HEK293T (cell line): ENCODE data around the gene LAPTM4A.

ENCODE experiments used
- CTCF ChIA-PET: fragments of 350-600 bp; formaldehyde crosslinking; extraction: SDS; loops from one replicate; lab custom pipeline; 2021; ENCODE audit warnings: antibody characterized with exemption, inconsistent platforms; lab: Yijun Ruan, JAX
- POLR2A ChIA-PET: fragments of 350-600 bp; formaldehyde crosslinking; extraction: SDS; loops from one replicate; lab custom pipeline; 2020; ENCODE audit warnings: antibody characterized with exemption, inconsistent platforms; lab: Yijun Ruan, JAX
- DNase-seq: peaks from one replicate; pipeline ENCODE4 v3.0.0; 2012; ENCODE audit warnings: mixed read lengths; ENCODE audit errors: extremely low spot score
- ARNT ChIP-seq: fragments of 450-650 bp; IDR thresholded peaks from 2 replicates; pipeline ENCODE4 v1.6.1; 2017; ENCODE audit warnings: mild to moderate bottlenecking
- BHLHE40 ChIP-seq: fragments of 450-650 bp; IDR thresholded peaks from 2 replicates; pipeline ENCODE4 v1.6.1; 2016; ENCODE audit warnings: mild to moderate bottlenecking, moderate library complexity, borderline replicate concordance
- CTBP1 ChIP-seq: fragments of 450-650 bp; IDR thresholded peaks from 2 replicates; pipeline ENCODE4 v1.6.1; 2016; ENCODE audit warnings: borderline replicate concordance
- ELF4 ChIP-seq: fragments of 450-650 bp; IDR thresholded peaks from 2 replicates; pipeline ENCODE4 v1.6.1; 2017; ENCODE audit warnings: antibody characterized with exemption
- FOXA1 ChIP-seq: fragments of 450-650 bp; IDR thresholded peaks from 2 replicates; pipeline ENCODE4 v1.6.1; 2016; ENCODE audit warnings: mild to moderate bottlenecking
- FOXK2 ChIP-seq: fragments of 450-650 bp; IDR thresholded peaks from 2 replicates; pipeline ENCODE4 v1.6.1; 2016; ENCODE audit warnings: mild to moderate bottlenecking
- FOXM1 ChIP-seq: fragments of 450-650 bp; IDR thresholded peaks from 2 replicates; pipeline ENCODE4 v1.6.1; 2017; ENCODE audit warnings: mild to moderate bottlenecking, borderline replicate concordance
- HDGF ChIP-seq: fragments of 450-650 bp; IDR thresholded peaks from 2 replicates; pipeline ENCODE4 v1.6.1; 2017; ENCODE audit warnings: antibody characterized with exemption, borderline replicate concordance
- L3MBTL2 ChIP-seq: fragments of 450-650 bp; conservative IDR thresholded peaks from 2 replicates; pipeline ENCODE4 v1.6.1; 2016; ENCODE audit warnings: mild to moderate bottlenecking
- LEF1 ChIP-seq: fragments of 450-650 bp; IDR thresholded peaks from 2 replicates; pipeline ENCODE4 v1.6.1; 2017; ENCODE audit warnings: mild to moderate bottlenecking, borderline replicate concordance
- NFRKB ChIP-seq: fragments of 450-650 bp; IDR thresholded peaks from 2 replicates; pipeline ENCODE4 v1.6.1; 2016; ENCODE audit warnings: mild to moderate bottlenecking, moderate library complexity
- SP1 ChIP-seq: fragments of 450-650 bp; IDR thresholded peaks from 2 replicates; pipeline ENCODE4 v1.6.1; 2017
- SUZ12 ChIP-seq: fragments of 450-650 bp; IDR thresholded peaks from 2 replicates; pipeline ENCODE4 v1.6.1; 2016; ENCODE audit warnings: mild to moderate bottlenecking
- TARDBP ChIP-seq: fragments of 450-650 bp; IDR thresholded peaks from 2 replicates; pipeline ENCODE4 v1.6.1; 2016
- ZNF384 ChIP-seq: fragments of 450-650 bp; IDR thresholded peaks from 2 replicates; pipeline ENCODE4 v1.6.1; 2016
- TF ChIP-seq, protein P1 (sequence below): fragments of 450-650 bp; IDR thresholded peaks from 2 replicates; pipeline ENCODE4 v1.6.1; 2016

LAPTM4A gene

DNA sequence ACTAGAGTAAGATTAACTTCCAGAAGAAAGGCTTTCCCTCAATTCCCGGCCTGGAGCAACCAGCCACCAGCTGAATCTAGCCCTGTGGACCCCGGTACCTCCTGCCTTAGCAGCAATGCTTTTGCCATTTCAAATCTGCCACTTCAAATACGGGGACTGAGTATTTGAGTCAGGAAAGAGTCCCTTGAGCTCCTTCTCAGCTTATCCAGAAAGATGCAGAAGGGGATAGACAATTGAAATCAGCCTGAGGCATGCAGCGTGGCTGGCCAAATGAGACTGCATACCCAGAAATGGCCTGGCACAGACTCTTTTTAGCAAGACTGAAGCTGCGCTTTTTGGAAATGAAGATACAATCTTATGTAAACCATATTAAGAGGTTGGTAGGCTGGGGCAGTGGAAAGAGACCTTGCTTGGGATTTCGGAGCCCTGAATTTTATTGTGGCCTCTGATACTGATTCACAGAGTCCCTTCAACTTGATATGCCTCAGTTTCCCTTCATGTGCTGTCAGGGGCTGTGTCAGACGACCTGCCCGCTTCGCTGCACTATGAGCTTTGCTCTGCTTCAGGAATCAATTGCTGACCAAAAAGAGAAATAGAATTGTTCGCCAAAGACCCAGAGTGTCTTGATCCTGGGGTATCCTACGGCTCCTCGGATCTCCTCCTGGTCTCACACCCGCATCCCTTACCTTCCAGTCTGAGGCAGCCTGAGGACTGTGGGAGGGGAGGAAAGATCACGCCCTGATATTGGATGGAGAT, 40.0 kb downstream of the LAPTM4A start:
- ChIA-PET CTCF (interaction anchor here (0.6 kb wide), 1 partner anchor 28 kb away, joined by 3 read pairs; no protein-coding TSS in a partner anchor), POLR2A (no interaction called here)
- TF ChIP-seq TARDBP (no peak), SUZ12 (no peak), ARNT (no peak), ZNF384 (no peak), HDGF (no peak), FOXK2 (no peak), ELF4 (no peak), SP1 (no peak), FOXA1 (no peak), FOXM1 (no peak)
- TF ChIP-seq, protein P1, sequence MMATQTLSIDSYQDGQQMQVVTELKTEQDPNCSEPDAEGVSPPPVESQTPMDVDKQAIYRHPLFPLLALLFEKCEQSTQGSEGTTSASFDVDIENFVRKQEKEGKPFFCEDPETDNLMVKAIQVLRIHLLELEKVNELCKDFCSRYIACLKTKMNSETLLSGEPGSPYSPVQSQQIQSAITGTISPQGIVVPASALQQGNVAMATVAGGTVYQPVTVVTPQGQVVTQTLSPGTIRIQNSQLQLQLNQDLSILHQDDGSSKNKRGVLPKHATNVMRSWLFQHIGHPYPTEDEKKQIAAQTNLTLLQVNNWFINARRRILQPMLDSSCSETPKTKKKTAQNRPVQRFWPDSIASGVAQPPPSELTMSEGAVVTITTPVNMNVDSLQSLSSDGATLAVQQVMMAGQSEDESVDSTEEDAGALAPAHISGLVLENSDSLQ: no peak
- no peak for DNase-seq

DNA sequence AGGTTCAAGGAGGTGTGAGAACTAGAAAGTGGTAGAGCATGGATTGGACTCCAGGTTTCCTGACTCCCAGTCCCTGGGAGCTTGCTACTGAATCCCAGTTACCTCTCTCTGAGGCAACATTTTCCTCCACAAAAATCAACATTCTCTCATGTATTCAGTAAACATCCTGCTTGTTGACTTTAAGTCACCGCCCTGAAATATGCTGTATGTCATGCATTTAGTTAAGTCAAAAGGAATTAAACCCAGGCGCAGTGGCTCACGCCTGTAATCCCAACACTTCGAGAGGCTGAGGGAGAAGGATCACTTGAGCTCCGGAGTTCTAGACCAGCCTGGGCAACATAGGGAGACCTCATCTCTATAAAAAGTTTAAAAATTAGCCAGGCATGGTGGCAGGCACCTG, 42.7 kb downstream of the LAPTM4A start:
- POLR2A ChIA-PET: no interaction called here
- CTCF ChIA-PET: no interaction called here
- no peak for DNase-seq
- TF ChIP-seq FOXA1 (no peak), BHLHE40 (no peak), ELF4 (no peak), HDGF (no peak), ZNF384 (no peak), CTBP1 (no peak), TARDBP (no peak), NFRKB (no peak), ARNT (no peak)

GRCh38 chr2:20005891-20006470, 45.4 kb downstream of the LAPTM4A start:
- ChIA-PET CTCF (no interaction called here), POLR2A (no interaction called here)
- TF ChIP-seq TARDBP (no peak), ZNF384 (no peak), ARNT (no peak), FOXK2 (no peak)
- DNase-seq: no peak

DNA sequence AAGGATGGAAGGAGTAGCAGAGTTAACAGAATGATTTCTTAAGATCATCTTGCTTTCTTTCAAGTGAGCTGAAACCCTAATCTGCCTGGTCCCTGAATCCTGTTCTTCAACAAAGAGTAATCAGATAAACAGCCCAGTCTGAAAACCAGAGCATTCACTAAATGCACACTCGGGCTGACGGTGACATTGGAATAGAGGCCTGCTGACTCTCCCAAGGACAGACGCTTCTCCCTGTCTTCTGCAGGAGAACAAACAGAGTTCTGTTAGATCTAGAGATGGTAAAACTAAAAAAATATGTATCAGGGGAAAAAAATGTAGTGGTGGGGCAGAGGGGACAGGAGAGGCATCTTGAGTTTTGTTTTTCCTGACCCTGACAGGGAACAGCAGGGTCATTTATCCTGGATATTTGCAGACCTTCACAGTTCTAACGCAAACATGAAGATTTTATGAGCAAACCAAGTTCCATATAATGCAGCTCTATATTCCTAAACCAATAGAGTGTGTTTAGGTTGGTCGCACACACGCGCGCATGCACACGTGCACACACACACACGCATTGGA, 46.3 kb downstream of the LAPTM4A start:
- POLR2A ChIA-PET: no interaction called here
- DNase-seq: no peak
- CTCF ChIA-PET: no interaction called here
- TF ChIP-seq SP1 (no peak), TARDBP (no peak), ZNF384 (no peak), FOXK2 (no peak), HDGF (no peak), L3MBTL2 (no peak), NFRKB (no peak), FOXA1 (no peak), BHLHE40 (no peak), FOXM1 (no peak), CTBP1 (no peak), ARNT (no peak), SUZ12 (no peak), LEF1 (no peak), ELF4 (no peak)
- TF ChIP-seq, protein P1: no peak

DNA sequence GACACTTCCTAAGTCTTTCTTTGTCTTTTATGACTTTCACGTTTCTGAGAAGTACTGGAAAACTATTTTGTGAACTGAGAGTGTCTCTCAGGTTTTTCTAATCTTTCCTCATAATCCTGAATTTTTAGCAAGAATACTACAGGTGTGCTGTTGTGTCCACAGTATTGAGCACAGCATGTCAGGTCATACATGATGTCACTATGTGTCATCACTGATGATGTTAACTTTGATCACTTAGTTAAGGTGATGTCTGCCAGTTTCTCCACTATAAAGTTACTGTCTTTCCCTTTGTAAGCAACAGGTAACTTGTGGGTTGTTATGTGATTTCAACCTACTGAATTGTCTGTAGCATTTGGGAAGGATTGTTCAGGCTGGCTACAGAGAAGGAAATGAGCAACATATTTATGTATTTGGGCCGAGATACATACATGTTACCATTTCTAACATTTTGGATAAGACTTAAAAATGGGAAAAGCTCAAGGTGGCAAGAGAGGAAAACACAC, 50.0 kb downstream of the LAPTM4A start:
- DNase-seq: no peak
- ChIA-PET POLR2A (interaction anchor here (1.3 kb wide), 1 partner anchor 12 kb away, joined by 4 read pairs; the partner anchor contains the start of gene WDR35), CTCF (interaction anchor here (1.2 kb wide), 1 partner anchor 14 kb away, joined by 3 read pairs; no protein-coding TSS in a partner anchor)
- TF ChIP-seq FOXM1: no peak
- TF ChIP-seq ELF4: no peak
- no peak for TF ChIP-seq BHLHE40
- TF ChIP-seq CTBP1: no peak
- TF ChIP-seq L3MBTL2: no peak
- no peak for TF ChIP-seq LEF1
- TF ChIP-seq ARNT: no peak
- TF ChIP-seq ZNF384: no peak
- no peak for TF ChIP-seq TARDBP

GRCh38 chr2:19993731-19994130, 57.7 kb downstream of the LAPTM4A start:
- DNase-seq: no peak
- ChIA-PET CTCF (interaction anchor here (0.6 kb wide), 1 partner anchor 11 kb away, joined by 3 read pairs; no protein-coding TSS in a partner anchor), POLR2A (no interaction called here)
- TF ChIP-seq SUZ12 (no peak), FOXA1 (no peak), FOXM1 (no peak), ARNT (no peak), BHLHE40 (no peak), HDGF (no peak), ELF4 (no peak), L3MBTL2 (no peak), SP1 (no peak), ZNF384 (no peak), CTBP1 (no peak), LEF1 (no peak), NFRKB (no peak)
- TF ChIP-seq, protein P1: no peak
